Erythroblast (primary cell): ENCODE measurements around the gene ZNF618.

Experiments used
- GATA1 ChIP-seq: IDR thresholded peaks from 2 replicates; pipeline ENCODE4 v1.6.1; 2011; ENCODE audit warnings: low read depth, mild to moderate bottlenecking, control low read depth, low read length, moderate library complexity
- POLR2A ChIP-seq: IDR thresholded peaks from 2 replicates; pipeline ENCODE4 v1.6.1; 2011; ENCODE audit warnings: mild to moderate bottlenecking, low read length

DNA sequence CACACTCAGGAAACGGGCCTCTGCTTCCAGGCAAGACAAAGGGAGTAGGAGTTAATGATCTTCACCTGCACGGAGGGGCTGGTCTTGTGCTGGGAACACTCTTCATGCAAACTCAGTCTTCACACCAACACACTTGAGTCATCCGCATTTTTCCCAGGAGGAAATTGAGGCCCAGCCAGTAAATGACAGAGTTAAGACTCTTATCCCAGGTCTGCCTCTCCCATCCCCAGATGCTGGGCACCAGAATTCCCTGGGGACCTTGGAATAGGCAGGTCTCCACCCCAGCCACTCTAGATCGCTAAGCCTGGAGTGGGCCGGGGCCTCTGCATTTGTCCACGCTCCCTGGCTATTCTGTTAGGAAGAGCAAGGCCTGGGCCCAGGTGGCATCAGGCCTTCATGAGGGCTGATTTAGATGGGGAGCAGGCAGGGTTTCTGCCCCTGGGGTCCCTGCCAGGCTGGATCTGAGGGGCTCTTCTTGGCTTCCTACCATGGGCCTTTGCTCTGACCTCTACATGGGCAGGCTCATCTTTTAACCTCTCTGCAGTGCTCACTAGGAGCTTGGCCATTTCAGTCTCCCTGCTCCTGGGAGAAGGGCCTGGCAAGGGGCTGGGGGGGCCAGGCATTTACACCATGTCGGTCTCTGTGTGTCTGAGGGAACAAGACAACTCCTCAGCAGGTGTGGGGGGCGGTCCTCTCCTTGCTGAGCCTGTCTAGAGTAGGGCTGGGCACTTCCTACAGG, 124.7 kb downstream of the ZNF618 start:
- TF ChIP-seq POLR2A = no peak
- TF ChIP-seq GATA1 = no peak
